Stimulated activated CD8-positive, alpha-beta memory T cell treated with anti-CD3 and anti-CD28 coated beads, Interleukin-2, amount 100 ng/mL, for 48 hours (primary cell): ENCODE measurements around the gene MT1M.

Experiments used
- DNase-seq, 2 donors: peaks; one replicate each; pipeline ENCODE4 v3.0.0-alpha.2; 2020; ENCODE audit warnings: low read depth in 2 of 2

MT1M gene

DNA sequence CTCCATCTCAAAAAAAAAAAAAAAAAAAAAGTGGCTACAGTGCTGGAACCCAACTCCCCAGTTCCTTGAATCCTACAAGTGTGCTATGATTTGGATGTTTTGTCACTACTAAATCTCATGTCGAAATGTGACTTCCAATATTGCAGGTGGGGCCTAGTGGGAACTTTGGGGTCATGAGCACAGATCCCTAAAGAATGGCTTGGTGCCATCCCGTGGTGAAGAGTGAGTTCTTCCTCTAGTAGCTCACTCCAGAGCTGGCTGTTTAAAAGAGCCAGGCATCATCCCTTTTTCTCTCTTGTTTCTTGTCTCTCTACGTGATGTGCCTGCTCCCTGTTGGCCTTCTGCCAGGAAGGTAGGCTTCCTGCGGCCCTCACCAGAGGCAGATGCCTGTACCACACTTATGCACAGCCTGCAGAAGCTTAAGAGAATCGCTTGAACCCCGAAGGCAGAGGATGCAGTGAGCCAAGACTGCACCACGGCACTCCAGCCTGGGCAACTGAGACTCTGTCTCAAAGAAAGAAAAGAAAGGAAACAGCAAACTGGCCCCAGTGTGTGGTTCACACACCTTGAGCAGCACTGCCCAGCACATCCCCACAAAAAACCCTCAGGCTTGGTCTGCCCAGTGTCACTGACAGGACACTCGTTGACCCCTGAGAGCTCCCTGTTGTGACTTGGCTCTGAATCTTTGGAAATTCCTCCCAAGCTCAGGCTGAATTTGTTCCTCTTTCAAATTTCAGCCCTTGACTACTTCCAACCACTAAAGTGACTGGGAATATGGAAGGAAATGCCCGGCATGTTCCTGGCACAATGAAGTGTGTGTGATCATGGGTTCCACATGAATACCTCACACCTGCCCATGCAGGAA is 3.7 kb upstream of the MT1M start:
- no peak for DNase-seq

- no peak for DNase-seq
Observed at GRCh38 chr16:56629531-56629930, 2.9 kb upstream of the MT1M start.

GRCh38 chr16:56630134-56630533 is 2.3 kb upstream of the MT1M start:
- DNase-seq = no peak

- no peak for DNase-seq
Observed at GRCh38 chr16:56631197-56631596, 1.3 kb upstream of the MT1M start.

GRCh38 chr16:56631832-56632155 is 665 bp upstream of the MT1M start:
- no peak for DNase-seq

GRCh38 chr16:56632848-56633365 is 448 bp downstream of the MT1M start:
- DNase-seq = no peak

- DNase-seq = no peak
Observed at GRCh38 chr16:56633535-56633934, 1.1 kb downstream of the MT1M start.

- no peak for DNase-seq
Observed at GRCh38 chr16:56634715-56635440, 2.4 kb downstream of the MT1M start.

- no peak for DNase-seq
Observed at GRCh38 chr16:56635441-56635967, 3.0 kb downstream of the MT1M start.

GRCh38 chr16:56636616-56637413 is 4.4 kb downstream of the MT1M start:
- DNase-seq = no peak

DNA sequence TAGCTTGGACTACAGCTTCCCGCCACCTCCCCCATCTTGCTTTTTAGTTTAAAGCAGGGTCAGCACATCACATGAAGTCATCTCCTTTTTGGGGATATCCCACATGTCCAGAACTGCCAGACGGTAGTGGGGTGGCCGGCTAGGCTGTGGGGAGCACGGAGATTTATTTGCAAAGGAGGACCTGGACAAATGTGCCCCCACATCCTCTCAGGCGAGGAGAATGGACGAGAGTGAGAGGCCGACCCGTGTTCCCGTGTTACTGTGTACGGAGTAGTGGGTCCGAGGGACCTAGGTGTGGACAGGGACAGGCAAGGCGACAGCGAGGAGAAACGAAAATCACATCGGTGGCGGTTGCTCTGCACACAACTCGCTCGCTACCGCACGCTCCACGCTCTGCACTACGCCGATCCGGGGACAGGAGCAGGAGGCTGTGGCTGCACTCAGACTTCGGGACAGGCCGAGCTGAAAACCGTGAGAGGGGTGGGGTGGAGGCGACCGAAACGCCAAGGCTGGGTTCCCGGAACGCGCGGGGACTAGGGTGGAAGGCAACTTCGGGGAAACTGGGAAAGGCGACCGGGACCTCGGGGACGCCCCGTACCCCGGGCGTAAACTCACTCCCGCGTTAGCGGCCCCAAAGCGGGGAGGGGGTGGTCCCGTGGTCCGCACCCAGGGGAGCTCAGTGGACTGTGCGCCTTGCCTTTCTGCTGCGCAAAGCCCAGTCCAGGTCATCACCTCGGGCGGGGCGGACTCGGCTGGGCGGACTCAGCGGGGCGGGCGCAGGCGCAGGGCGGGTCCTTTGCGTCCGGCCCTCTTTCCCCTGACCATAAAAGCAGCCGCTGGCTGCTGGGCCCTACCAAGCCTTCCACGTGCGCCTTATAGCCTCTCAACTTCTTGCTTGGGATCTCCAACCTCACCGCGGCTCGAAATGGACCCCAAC is 5.6 kb downstream of the MT1M start, which contains the start of gene MT1A:
Gene MT1A, plus strand, starts transcription at position 853 of the 937 bp plus-strand sequence. Its CDS starts 73 bp downstream, at position 926.
- no peak for DNase-seq

DNA sequence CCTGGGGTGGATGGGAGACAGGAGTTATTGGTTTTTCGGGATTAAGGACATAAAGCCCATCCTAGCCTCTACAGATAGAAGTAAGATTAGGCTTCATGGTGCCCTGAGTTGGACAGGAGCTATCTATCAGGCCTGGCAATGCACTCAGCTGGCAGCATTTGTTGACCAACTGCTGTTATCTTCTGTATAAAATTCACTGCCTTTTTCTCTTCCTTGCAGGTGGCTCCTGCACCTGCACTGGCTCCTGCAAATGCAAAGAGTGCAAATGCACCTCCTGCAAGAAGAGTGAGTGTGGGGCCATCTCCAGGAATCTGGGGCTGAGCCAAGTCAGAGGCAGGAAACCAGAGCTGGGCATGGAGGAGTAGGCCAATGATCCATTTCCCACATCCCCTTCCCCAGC is 6.6 kb downstream of the MT1M start:
- no peak for DNase-seq

DNA sequence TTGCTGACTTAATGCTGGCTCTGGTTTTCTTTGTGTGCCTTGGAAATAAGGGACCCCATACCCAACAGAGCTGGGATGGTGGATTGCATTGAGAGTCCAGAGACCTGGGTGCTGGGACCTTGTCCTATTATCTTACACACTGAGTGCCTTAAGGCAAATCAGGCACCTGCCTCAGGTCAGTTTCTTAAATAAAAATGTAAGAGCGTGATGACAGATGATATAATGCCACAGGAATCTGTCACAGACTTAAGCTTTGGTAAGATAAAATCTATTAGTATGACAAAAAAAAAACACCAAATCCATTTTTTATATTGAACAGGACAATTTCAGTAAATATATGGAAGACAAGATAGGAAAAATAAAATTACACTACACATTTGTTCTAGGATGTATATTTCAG is 7.6 kb downstream of the MT1M start:
- DNase-seq = no peak

- DNase-seq = no peak
Observed at GRCh38 chr16:56641166-56641565, 8.7 kb downstream of the MT1M start.

DNA sequence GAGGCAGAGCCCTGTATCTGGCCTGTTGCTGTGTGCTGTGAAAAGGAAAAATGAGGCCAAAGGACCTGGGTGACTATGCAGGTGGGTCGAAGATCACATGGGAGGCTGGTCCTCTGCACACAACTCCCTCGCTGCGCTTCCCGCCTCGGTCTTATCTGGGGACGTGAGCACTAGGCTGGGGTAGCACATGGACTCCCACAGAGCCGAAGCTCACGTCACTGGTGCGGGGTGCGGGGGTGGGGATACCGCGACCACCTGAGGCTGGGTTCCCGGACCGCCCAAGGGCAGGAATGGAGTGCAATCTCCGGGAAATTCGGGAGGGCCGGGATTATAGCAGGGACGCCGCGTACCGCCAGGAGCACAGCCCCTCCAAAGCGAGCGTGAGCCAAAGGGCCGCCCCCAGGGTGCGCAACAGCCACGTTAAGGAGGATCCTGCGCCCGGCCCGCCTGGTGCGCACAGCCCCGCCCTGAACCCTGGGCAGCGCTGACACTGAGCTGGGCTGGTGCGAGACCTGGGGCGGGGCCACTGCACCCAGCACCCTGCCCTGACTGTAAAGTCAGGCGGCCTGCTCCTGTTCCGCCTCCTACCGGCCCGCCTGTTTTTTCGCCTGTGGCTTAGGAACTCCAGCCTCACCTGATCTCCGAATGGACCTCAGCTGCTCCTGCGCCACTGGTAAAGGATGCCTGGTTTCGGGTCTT is 10.8 kb downstream of the MT1M start:
- peak; percentile 71 to 73 for DNase-seq

- DNase-seq = no peak
Observed at GRCh38 chr16:56643833-56644232, 11.4 kb downstream of the MT1M start.

DNA sequence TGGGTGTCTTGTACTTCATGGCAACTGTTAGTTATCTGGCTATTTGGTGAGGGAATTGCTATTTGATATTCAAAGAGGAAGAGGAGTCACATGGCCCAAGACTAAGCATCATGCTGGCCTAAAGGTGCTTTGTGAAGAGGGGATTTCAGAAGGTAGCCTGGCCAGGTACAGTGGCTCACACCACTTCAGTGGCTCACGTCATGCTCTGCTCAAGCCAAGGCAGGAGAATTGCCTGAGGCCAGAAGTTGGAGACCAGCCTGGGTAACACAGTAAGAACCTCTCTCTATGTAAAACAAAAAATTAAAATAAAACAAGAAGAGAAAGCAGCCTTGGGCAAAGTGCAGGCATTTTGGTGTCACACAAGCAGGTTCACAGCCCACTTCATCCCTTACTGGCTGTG is 12.9 kb downstream of the MT1M start:
- no peak for DNase-seq

GRCh38 chr16:56645838-56646237 is 13.4 kb downstream of the MT1M start:
- DNase-seq = no peak

GRCh38 chr16:56647641-56648431 is 15.4 kb downstream of the MT1M start:
- DNase-seq = no peak
